ENCODE measurements around the gene TSPO.

DNA sequence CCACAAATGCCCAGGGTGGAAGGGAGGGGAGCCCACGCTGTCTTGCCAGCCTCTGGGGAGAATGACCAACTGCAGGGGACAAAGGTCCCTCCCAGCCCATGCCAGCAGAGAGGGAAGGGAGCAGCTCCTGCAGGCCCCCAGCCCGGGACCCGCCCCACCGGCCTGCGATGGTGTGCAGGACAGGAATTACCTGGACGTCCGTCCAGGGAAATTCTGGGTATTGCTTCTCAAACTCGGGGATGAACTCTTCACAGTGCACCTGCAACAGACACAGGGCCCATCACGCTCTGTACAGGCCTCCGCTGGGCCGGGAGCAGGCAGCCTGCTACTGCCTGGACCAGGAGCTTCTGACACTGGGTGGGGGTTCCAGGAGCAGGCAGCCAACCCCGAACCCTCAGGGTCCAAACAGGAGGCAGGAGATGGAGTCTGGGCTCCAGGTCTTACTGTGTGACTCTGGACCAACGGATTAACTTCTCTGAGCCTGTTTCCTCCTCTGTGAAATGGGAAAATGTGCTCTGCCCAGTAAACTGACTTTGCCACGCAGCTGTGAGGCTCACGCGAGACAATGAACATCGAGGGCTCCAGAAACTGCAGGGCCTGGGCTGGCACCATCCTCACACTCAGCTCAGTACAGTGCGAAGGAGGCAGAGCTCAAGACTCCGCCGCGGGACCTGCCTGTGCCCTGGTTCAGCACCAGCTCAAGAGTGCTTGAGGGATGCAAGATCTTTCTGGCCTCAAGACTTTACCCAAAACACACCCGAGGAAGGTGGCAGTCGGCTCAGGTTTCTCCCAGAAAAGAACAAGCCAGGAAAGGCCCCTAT lies 18.2 kb downstream of the TSPO start:
- TF ChIP-seq, protein P1, sequence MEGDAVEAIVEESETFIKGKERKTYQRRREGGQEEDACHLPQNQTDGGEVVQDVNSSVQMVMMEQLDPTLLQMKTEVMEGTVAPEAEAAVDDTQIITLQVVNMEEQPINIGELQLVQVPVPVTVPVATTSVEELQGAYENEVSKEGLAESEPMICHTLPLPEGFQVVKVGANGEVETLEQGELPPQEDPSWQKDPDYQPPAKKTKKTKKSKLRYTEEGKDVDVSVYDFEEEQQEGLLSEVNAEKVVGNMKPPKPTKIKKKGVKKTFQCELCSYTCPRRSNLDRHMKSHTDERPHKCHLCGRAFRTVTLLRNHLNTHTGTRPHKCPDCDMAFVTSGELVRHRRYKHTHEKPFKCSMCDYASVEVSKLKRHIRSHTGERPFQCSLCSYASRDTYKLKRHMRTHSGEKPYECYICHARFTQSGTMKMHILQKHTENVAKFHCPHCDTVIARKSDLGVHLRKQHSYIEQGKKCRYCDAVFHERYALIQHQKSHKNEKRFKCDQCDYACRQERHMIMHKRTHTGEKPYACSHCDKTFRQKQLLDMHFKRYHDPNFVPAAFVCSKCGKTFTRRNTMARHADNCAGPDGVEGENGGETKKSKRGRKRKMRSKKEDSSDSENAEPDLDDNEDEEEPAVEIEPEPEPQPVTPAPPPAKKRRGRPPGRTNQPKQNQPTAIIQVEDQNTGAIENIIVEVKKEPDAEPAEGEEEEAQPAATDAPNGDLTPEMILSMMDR (IDR thresholded peaks at IDR 0.05): no peak
- no peak for TF ChIP-seq EZH2phosphoT487 (IDR thresholded peaks at IDR 0.05)
